Hepatocyte (in vitro differentiated cells): Measurements from ENCODE around the gene PAQR9. TPM values are rescaled to one million over a fixed set of nuclear protein-coding genes. Genes with fewer than 3 reads are reported as not detected.

Experiments used
- DNase-seq: peaks from one replicate; pipeline ENCODE4 v3.0.0-alpha.2; 2016; ENCODE audit warnings: low spot score
- H2AFZ ChIP-seq: fragments of 200-600 bp; sonication (generic); 2 replicates; pipeline ENCODE4 v1.6.0; 2016; ENCODE audit warnings: antibody characterized with exemption, mild to moderate bottlenecking
- H3K27ac ChIP-seq: fragments of 200-600 bp; sonication (generic); 2 replicates; pipeline ENCODE4 v1.5.1; 2016; ENCODE audit warnings: mild to moderate bottlenecking
- H3K27me3 ChIP-seq: fragments of 200-600 bp; sonication (generic); 2 replicates; pipeline ENCODE4 v1.6.1; 2016
- H3K36me3 ChIP-seq: fragments of 200-600 bp; sonication (generic); replicated peaks from 2 replicates; pipeline ENCODE4 v1.5.1; 2016; ENCODE audit warnings: low read depth; ENCODE audit not compliant: insufficient read depth
- H3K4me1 ChIP-seq: fragments of 200-600 bp; sonication (generic); 2 replicates; pipeline ENCODE4 v1.5.1; 2016; ENCODE audit warnings: mild to moderate bottlenecking, moderate library complexity; ENCODE audit not compliant: insufficient read depth
- H3K4me2 ChIP-seq: fragments of 200-600 bp; sonication (generic); 2 replicates; pipeline ENCODE4 v1.6.0; 2016
- H3K4me3 ChIP-seq: fragments of 200-600 bp; sonication (generic); 2 replicates; pipeline ENCODE4 v1.5.1; 2016; ENCODE audit warnings: mild to moderate bottlenecking
- H3K79me2 ChIP-seq: fragments of 200-600 bp; sonication (generic); 2 replicates; pipeline ENCODE4 v1.6.0; 2017; ENCODE audit warnings: mild to moderate bottlenecking
- H3K9me2 ChIP-seq: fragments of 200-600 bp; sonication (generic); replicated peaks from 2 replicates; pipeline ENCODE4 v1.6.0; 2017; ENCODE audit warnings: mild to moderate bottlenecking; ENCODE audit not compliant: insufficient read depth
- H3K9me3 ChIP-seq: fragments of 200-600 bp; sonication (generic); 2 replicates; pipeline ENCODE4 v1.5.1; 2016; ENCODE audit warnings: low read depth, mild to moderate bottlenecking
- H4K20me1 ChIP-seq: fragments of 200-600 bp; sonication (generic); 2 replicates; pipeline ENCODE4 v1.6.0; 2016; ENCODE audit warnings: mild to moderate bottlenecking; ENCODE audit not compliant: insufficient read depth, poor library complexity, severe bottlenecking
- CTCF ChIP-seq: fragments of 200-600 bp; sonication (generic); IDR thresholded peaks from 2 replicates; pipeline ENCODE4 v1.5.1; 2016; ENCODE audit warnings: antibody characterized with exemption, mild to moderate bottlenecking; ENCODE audit not compliant: poor library complexity
- EZH2 ChIP-seq: fragments of 200-600 bp; sonication (generic); IDR thresholded peaks from 2 replicates; pipeline ENCODE4 v1.6.1; 2016; ENCODE audit warnings: antibody characterized with exemption, mild to moderate bottlenecking, borderline replicate concordance
- EZH2phosphoT487 ChIP-seq: fragments of 200-600 bp; sonication (generic); IDR thresholded peaks from one replicate; pipeline ENCODE4 v1.6.1; 2018; ENCODE audit warnings: antibody characterized with exemption, mild to moderate bottlenecking, low read depth, moderate library complexity; ENCODE audit not compliant: unreplicated experiment, severe bottlenecking
- WGBS: methylation state at CpG from one replicate; pipeline ENCODE4 v1.1.6; 2016; ENCODE audit warnings: low lambda C conversion rate; ENCODE audit errors: missing lambda C conversion rate; 5-methylcytosine and 5-hydroxymethylcytosine counted together
- polyA plus RNA-seq: library from polyadenylated mRNA; unstranded; fragments of >200 nt; fragmentation: Nextera tagmentation; extraction: Ambion mirVana; gene quantifications from 2 replicates; pipeline ENCODE4 v1.2.1, GENCODE V29; 2016
- total RNA-seq: library from RNA; depleted of rRNA; stranded (reverse); fragments of >200 nt; gene quantifications from 2 replicates; pipeline ENCODE4 v1.2.3, GENCODE V29; 2014

PAQR9 gene
- total and polyA plus RNA-seq, 2 experiments from 2014 or later, result 2.9 to 3.8 TPM

GRCh38 chr3:142987707-142988106, 24.2 kb upstream of the PAQR9 start:
- Histone ChIP-seq H3K4me1 (no peaks in the 10 kb centered on the region), H2AFZ (no peak overlapping the region)
- WGBS, result 34% methylated on average over 7 of the region's 7 CpGs

GRCh38 chr3:142987080-142987700, 23.7 kb upstream of the PAQR9 start:
- no peaks in the 10 kb centered on the region for H3K9me2 ChIP-seq
- H3K27me3 ChIP-seq, result no peaks in the 10 kb centered on the region
- H3K79me2 ChIP-seq, result no peaks in the 10 kb centered on the region
- no peaks in the 10 kb centered on the region for H3K4me1 ChIP-seq
- no peaks in the 10 kb centered on the region for H3K9me3 ChIP-seq
- no peak overlapping the region for H2AFZ ChIP-seq
- peak; percentile 51 for DNase-seq
- no peak overlapping the region for H3K4me3 ChIP-seq
- H3K36me3 ChIP-seq, result no peaks in the 10 kb centered on the region
- H3K27ac ChIP-seq, result no peak overlapping the region
- TF ChIP-seq EZH2, result no peak
- peak; percentile 80 for TF ChIP-seq CTCF
- WGBS, result 61% methylated on average over 5 of the region's 5 CpGs
- H4K20me1 ChIP-seq, result no peaks in the 10 kb centered on the region
- no peak overlapping the region for H3K4me2 ChIP-seq

More at GRCh38 chr3:142987707-142988106, 24.2 kb upstream of the PAQR9 start:
- Histone ChIP-seq H3K36me3 (no peaks in the 10 kb centered on the region), H3K4me2 (no peak overlapping the region), H3K9me3 (no peaks in the 10 kb centered on the region), H3K27ac (no peak overlapping the region), H4K20me1 (no peaks in the 10 kb centered on the region), H3K79me2 (no peaks in the 10 kb centered on the region), H3K4me3 (no peak overlapping the region), H3K27me3 (no peaks in the 10 kb centered on the region), H3K9me2 (no peaks in the 10 kb centered on the region)
- peak; percentile 55 for DNase-seq
- no peak for TF ChIP-seq EZH2
- no peak for TF ChIP-seq EZH2phosphoT487

GRCh38 chr3:142984255-142984654, 20.8 kb upstream of the PAQR9 start:
- Histone ChIP-seq H3K79me2 (no peaks in the 10 kb centered on the region), H3K9me3 (no peaks in the 10 kb centered on the region), H3K4me3 (no peak overlapping the region), H3K36me3 (no peaks in the 10 kb centered on the region), H2AFZ (no peak overlapping the region), H3K27me3 (peaks cover 10% of the 10 kb centered on the region), H3K9me2 (no peaks in the 10 kb centered on the region), H4K20me1 (no peaks in the 10 kb centered on the region), H3K4me2 (no peak overlapping the region), H3K27ac (no peak overlapping the region), H3K4me1 (no peaks in the 10 kb centered on the region)
- DNase-seq, result no peak
- TF ChIP-seq EZH2 (no peak), CTCF (no peak), EZH2phosphoT487 (no peak)
- 91% methylated on average over 3 of the region's 3 CpGs for WGBS

GRCh38 chr3:142983318-142983717, 19.8 kb upstream of the PAQR9 start:
- WGBS, result 87% methylated on average over 2 of the region's 2 CpGs
- H3K4me3 ChIP-seq, result no peak overlapping the region
- H2AFZ ChIP-seq, result no peak overlapping the region
- H3K9me3 ChIP-seq, result no peaks in the 10 kb centered on the region
- H3K4me1 ChIP-seq, result no peaks in the 10 kb centered on the region
- no peaks in the 10 kb centered on the region for H4K20me1 ChIP-seq
- H3K4me2 ChIP-seq, result no peak overlapping the region
- no peak for DNase-seq
- peaks cover 10% of the 10 kb centered on the region for H3K27me3 ChIP-seq
- no peak overlapping the region for H3K27ac ChIP-seq
- no peaks in the 10 kb centered on the region for H3K79me2 ChIP-seq
- no peaks in the 10 kb centered on the region for H3K36me3 ChIP-seq
- no peaks in the 10 kb centered on the region for H3K9me2 ChIP-seq
- TF ChIP-seq EZH2phosphoT487 (no peak), EZH2 (no peak), CTCF (no peak)
